ENCODE results near the gene UMOD.
"Not testable (repeated sequence)": the region's sequence is repeated elsewhere in the genome, so short reads cannot be mapped to it uniquely, and the experiment has no call there.

UMOD gene

DNA sequence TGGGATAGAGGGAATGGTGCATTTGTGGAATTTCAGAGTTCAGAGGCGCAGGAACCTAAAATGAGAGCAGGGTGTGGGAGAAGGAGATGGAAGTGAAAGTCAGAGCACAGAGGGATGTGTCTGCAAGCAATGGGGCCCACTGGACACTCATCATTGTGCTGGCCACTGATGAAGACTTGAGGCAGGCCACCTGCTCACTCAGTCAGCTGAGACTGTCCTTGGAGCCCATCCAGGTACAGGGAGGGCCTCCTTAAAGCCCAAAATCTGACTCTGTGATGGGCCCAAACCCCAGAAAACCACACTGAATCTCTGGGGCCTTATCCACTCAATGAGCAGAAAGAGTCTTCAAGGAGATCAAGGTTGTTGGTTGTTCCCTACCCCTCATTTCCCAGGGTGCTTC is 30.8 kb downstream of the UMOD start:
- no peak for DNase-seq (ENCODE audit: low spot score)
- FAIRE-seq = no peak

GRCh38 chr16:20321051-20321450 is 31.5 kb downstream of the UMOD start:
- not testable (repeated sequence) for FAIRE-seq; DNase-seq (ENCODE audit: low spot score)

DNA sequence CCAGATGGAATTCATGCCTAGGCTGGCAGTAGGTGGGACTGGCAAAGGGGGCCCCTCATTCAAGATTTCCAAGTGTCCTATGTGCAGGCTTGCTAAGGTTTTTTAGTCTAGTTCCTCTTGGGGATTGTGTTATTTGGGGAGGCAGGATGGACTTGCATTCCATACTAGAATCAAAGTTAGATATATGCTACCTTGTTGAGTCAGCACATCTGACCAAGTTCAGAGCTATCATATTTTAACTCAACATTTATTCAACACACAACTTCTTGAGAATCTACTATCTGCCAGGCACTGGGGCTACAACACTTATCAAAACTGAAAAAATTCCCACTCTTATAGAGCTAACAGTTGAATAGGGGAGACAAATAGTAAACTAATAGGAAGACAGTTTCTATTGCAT is 31.9 kb downstream of the UMOD start:
- no peak for FAIRE-seq
- no peak for DNase-seq (ENCODE audit: low spot score)

GRCh38 chr16:20320178-20320577 is 32.3 kb downstream of the UMOD start:
- DNase-seq (ENCODE audit: low spot score) = no peak
- FAIRE-seq = no peak

DNA sequence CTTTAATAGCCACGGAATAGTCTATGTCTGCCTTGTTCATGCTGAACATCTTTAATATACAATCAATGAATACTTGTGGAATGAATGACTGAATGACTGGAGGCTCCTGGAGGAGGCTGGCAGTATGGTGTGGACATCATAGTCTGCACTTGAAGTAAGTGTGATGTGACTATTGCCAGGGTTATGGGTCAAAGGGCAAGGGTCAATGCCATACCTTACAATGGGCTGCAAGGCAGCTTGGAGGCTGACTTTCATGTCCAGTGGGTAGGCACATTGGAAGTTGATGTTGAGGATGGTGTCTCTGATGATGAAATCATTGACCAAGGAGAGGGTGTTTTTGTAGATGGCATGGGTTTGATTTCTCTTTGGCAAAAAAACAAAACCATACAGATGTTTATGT is 33.1 kb downstream of the UMOD start:
- FAIRE-seq = no peak
- DNase-seq (ENCODE audit: low spot score) = no peak

DNA sequence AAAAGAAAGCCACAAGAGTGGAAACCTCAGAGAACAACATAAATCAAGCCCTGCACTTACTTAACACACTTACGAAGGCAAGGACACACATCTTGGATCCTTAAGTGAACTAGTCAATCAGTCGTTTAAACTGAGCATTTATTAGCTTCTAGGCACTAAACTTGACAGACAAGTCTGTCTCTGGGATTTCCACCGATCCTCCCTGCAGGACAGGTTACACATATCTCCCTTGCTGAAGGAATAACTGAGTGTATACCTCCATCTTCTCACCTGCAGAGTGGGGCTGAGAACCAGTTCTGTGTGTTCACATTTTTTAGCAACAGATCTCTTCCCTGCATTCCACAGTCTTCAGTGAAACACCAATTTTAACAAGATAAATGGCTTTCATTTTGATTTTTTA is 34.1 kb downstream of the UMOD start:
- no peak for FAIRE-seq
- DNase-seq (ENCODE audit: low spot score) = no peak

DNA sequence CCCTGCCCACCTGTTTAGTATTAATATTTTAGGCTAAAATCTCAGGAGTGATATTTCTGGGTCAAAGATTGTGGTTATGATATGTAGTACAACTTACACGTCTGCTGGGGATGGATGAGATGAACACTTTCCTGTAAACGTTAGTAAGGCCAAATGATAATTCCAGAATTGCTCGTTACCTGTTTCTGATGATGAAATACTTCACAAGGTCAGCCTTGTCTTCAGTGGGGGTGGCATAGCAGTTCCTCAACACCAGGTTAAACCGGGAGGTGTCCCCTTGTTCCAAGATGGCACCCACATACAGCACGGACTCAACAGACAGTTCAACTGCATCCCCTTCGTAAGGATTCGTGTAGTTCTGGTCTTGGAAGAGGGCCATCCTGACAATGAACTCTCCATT is 34.5 kb downstream of the UMOD start:
- DNase-seq (ENCODE audit: low spot score) (no peak), FAIRE-seq (no peak)

DNA sequence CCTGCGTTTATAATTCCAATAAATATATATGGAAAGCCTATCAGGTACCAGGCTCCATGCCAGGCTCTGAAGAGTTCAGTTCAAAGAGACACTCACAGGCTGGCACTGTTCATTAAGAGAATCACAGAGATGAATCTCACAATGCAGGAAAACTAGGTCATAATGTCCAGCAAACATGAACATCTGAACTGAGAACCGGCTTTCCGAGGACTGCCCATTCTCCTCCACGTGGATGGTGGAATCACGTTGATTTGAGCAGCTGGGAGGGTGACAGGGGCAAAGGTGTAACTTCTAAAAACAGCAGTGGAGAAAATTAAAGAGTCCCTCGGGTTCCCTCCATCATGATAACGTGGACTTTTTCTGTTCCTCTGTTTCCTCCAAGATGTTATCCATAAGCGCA is 35.4 kb downstream of the UMOD start:
- DNase-seq (ENCODE audit: low spot score) (no peak), FAIRE-seq (no peak)

DNA sequence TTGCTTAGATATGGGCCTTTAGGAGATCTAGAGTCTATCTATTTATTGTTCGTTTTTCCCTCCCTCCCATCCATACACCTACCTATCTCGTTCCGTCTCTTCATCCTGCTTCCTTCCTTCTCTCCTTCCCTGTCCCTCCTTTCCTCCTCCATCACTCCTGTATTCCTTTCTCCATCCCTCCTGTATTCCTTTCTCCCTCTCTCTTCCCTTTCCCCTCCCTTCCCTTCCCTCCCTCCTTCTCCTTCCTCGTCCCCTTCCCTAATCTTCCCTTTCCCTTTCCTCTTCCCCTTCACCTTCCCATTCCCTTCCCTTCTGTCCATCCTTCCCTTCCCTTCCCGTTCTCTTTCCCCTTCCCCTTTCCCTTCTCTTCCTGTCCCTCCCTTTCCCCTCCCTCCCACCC is 35.8 kb downstream of the UMOD start:
- DNase-seq (ENCODE audit: low spot score) (no peak), FAIRE-seq (no peak)

- DNase-seq (ENCODE audit: low spot score) (no peak), FAIRE-seq (no peak)
Observed at GRCh38 chr16:20315764-20316163, 36.8 kb downstream of the UMOD start.

GRCh38 chr16:20314575-20314974 is 37.9 kb downstream of the UMOD start:
- FAIRE-seq (no peak), DNase-seq (ENCODE audit: low spot score) (no peak)

- no peak for FAIRE-seq
Observed at GRCh38 chr16:20313741-20314140, 38.8 kb downstream of the UMOD start.

DNA sequence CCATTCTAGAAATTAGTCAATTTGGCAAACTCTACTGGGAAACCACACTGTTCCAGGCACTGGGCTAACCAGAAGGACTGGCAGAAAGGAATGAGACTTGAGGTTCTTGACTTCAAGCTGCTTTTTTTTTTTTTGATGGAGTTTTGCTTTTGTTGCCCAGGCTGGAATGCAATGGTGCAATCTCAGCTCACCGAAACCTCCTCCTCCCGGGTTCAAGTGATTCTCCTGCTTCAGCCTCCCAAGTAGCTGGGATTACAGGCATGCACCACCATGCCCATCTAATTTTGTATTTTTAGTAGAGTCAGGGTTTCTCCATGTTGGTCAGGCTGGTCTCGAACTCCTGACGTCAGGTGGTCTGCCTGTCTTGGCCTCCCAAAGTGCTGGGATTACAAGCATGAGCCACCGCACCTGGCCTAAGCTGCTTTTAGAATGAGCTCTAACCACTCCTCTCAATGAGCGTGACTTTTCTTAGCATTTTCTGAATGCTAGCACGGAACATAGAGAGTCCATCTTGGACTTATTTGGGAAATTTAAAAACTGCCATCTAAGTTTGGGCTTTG is 39.9 kb downstream of the UMOD start:
- not testable (repeated sequence) for DNase-seq (ENCODE audit: low spot score); FAIRE-seq

More at GRCh38 chr16:20313741-20314140, 38.8 kb downstream of the UMOD start:
- no peak for DNase-seq (ENCODE audit: low spot score)

GRCh38 chr16:20311548-20311947 is 41.0 kb downstream of the UMOD start:
- DNase-seq (ENCODE audit: low spot score) = no peak
- FAIRE-seq = no peak

DNA sequence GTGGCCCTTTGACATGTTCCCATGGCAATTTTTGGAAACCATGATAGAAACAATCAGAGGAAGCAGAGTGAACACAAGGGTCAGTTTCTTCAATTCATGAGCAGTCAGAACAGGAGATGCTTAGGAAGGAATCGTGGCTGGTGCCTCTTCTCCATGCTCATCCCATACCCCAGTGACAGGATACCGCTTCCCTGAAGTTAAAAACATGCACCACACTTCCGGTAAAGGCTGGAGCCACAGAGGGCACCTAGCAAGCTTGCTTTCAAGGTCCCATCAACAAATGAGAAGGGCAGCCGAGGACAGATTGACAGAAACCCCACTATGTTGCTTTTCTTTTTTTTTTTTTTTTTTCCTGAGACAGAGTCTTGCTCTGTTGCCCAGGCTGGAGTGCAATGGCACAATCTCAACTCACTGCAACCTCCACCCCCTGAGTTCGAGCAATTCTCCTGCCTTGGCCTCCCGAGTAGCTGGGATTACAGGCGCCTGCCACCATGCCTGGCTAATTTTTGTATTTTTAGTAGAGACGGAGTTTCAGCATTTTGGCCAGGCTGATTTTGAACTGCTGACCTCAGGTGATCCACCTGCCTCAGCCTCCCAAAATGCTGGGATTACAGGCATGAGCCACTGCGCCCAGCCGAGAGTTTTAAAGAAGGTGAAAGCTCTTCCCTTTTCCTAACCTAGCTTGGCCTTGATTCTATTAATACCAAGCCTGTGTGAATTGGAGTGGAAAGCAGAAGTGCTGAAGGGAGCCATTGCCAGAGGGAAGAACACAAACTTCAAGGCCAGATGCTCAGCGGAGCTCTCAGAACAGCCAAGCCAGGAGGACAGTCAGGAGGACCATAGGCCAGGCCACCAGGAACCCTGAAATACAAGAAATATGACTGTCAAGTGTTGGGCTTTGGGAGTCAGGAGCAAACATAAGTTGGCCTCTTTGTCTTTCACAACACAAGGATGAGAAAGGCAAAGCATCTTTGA is 41.8 kb downstream of the UMOD start:
- DNase-seq (ENCODE audit: low spot score) = no peak
- FAIRE-seq = no peak

DNA sequence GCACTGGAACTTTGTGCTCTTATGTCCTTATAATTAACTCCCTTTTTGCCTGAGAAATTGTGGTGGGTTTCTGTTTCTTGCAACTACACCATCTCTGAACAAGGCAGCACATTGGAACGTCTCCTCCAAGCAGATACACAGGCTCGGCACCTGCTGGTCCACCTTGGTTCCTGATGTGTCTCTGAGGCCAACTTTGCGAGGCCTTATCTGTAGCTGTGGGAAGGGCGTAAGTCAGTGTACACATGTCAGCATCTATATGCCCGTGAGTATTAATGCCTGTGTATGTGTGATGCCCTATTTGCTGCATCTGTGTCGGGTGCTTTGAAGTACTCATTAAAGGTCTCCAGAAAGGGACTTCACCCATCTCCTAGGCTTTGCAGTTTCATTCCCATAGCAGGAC is 42.7 kb downstream of the UMOD start:
- FAIRE-seq (no peak), DNase-seq (ENCODE audit: low spot score) (no peak)

DNA sequence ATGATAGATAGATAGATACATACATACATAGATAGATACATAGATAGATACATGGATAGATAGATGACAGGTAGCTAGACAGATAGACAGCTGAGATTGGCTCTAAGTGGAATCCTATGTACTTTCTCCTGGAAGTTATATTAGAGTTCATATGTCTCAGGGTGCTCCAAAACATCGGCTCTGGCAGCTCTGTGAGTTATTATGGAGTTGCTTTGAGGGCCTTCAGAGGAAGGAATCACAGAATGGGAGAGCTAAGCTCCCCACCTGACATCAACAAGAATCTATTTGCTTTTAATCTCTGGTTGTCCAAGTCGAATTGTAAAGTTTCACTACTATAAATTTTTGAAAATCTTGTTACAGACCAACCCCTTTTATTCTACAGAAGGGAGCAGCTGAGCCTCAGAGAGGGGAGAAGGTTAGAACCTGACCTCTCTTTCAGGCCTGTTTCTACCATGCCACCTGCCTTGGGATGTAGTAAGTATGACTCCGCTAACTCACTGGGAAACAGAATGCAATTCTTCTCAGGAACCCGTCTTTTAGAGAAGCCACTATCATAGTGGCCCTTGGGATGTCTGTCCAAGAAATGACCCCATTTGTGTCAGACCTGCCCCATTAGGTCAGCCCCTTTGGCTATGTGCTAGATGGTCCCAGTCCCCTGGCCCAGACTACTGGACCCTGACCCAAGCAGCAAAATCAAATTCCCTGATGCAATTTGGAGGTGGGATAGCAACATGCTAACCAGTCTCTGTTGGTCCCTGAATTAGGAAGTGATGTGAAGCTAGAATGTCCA is 43.5 kb downstream of the UMOD start:
- DNase-seq (ENCODE audit: low spot score) = no peak

DNA sequence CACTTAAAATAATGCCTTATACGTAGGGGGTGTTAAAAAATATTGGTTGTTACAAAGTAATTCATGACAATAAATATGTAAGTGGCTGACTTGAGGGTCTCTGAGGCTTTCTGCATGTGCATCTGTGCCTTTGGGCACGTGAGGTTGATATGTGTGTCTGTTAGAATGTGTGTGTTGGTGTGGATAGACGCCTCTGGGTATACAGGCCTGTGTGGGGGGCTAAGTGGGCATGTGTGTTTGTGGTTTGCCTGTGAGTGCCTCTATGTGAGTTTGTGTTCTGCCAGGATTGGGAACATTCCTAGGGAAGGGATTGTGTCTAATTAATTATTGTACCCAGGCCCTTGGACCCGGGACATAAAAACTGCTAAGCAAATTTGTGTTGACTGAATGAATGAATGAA is 44.2 kb downstream of the UMOD start:
- no peak for FAIRE-seq
- DNase-seq (ENCODE audit: low spot score) = no peak

More for the DNA sequence above, 43.5 kb downstream of the UMOD start:
- FAIRE-seq = no peak

DNA sequence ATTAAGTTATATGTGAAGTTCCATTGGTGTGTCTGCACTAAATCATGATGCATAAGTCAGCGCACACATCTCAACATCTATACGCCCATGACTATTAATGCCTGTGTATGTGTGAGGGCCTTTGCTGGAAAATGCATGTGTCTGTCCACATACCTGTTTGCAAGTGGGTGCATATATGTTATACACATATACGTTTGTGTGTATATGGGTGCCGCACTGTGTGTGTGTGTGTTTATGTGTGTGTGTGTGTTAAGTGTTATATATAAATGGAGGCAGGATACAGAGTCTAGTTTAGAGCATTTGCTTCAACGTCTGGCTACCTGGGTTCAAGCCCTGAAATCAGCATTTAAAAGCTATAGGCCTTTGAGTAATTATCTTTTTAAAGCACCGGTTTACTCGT is 44.7 kb downstream of the UMOD start:
- no peak for FAIRE-seq

GRCh38 chr16:20307240-20307671 is 45.3 kb downstream of the UMOD start:
- DNase-seq (ENCODE audit: low spot score) (no peak), FAIRE-seq (no peak)

More for the DNA sequence above, 44.7 kb downstream of the UMOD start:
- DNase-seq (ENCODE audit: low spot score) = no peak

DNA sequence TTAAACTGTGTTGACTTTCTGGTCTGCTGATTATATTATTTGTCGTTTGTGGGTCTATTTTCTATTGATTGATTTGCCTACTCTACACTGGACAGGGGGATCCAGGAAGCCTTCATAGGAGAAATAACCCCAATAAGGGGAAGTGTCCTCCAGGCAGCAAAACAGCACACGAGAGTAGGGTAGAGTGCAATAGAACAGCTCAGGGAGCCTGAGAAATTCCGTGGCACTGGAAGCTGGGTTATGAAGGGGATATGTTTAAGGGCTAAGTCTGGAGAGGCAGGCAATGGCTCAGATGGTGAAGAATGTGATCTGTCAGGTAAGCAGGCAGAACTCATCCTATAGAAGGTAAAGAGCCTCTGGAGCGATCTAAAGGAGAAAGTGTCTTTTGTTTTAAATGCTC is 46.1 kb downstream of the UMOD start:
- DNase-seq (ENCODE audit: low spot score) (no peak), FAIRE-seq (no peak)

DNA sequence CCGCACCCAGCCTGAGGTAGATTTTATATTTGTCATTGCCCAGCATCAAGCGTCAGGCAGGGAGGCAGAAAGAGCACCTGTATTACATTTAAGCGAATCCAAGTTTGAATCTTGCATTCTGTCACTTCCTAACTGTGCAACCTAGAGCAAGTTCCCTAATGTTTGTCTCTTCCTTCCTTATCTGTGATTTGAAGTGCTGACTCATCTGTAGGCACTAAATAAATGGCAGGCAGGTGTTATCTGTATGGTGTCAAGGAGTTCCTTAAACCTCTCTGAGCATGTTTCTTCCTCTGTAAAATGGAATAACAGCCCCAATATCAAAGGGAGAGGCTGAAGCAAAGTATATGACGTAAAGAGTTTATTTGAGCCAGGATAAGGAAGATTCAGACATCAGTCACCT is 49.5 kb downstream of the UMOD start:
- FAIRE-seq (no peak), DNase-seq (ENCODE audit: low spot score) (no peak)
